GM21717 (cell line): ENCODE measurements around the gene CDKN2AIPNL.
"Not testable (repeated sequence)": the region's sequence is repeated elsewhere in the genome, so short reads cannot be mapped to it uniquely, and the experiment has no call there.

Experiments
- ATAC-seq: cut with Tn5 transposase; IDR thresholded peaks from one replicate; pipeline ENCODE4 v1.9.1; 2021; ENCODE audit warnings: mild to moderate bottlenecking, moderate library complexity; ENCODE audit not compliant: unreplicated experiment

CDKN2AIPNL gene

GRCh38 chr5:134403951-134404350, 7.7 kb downstream of the CDKN2AIPNL start:
- no peak for ATAC-seq

GRCh38 chr5:134398609-134399155, 13.0 kb downstream of the CDKN2AIPNL start:
- no peak for ATAC-seq

GRCh38 chr5:134397196-134397595, 14.5 kb downstream of the CDKN2AIPNL start:
- no peak for ATAC-seq

GRCh38 chr5:134396274-134396673, 15.4 kb downstream of the CDKN2AIPNL start:
- ATAC-seq = no peak

- ATAC-seq = no peak
These were observed 16.7 kb downstream of the CDKN2AIPNL start for GRCh38 chr5:134394932-134395331.

GRCh38 chr5:134392301-134392700, 19.4 kb downstream of the CDKN2AIPNL start:
- no peak for ATAC-seq

GRCh38 chr5:134387443-134387842, 24.2 kb downstream of the CDKN2AIPNL start:
- ATAC-seq = no peak

GRCh38 chr5:134383980-134384697, 27.5 kb downstream of the CDKN2AIPNL start:
- no peak for ATAC-seq

- not testable (repeated sequence) for ATAC-seq
These were observed 29.5 kb downstream of the CDKN2AIPNL start for GRCh38 chr5:134382204-134382603.

GRCh38 chr5:134380346-134380745, 31.3 kb downstream of the CDKN2AIPNL start:
- ATAC-seq = no peak

- no peak for ATAC-seq
These were observed 37.4 kb downstream of the CDKN2AIPNL start for GRCh38 chr5:134374232-134374631.

GRCh38 chr5:134373633-134374032, 38.0 kb downstream of the CDKN2AIPNL start:
- ATAC-seq = not testable (repeated sequence)

- ATAC-seq = no peak
These were observed 39.8 kb downstream of the CDKN2AIPNL start for GRCh38 chr5:134371834-134372340.

- ATAC-seq = peak; percentile 71
These were observed 40.5 kb downstream of the CDKN2AIPNL start, which contains the start of gene UBE2B for GRCh38 chr5:134370871-134371833. TSS of gene UBE2B (plus strand) at chr5:134371569. CDS start at chr5:134371596, 27 bp downstream.

GRCh38 chr5:134370311-134370870, 41.3 kb downstream of the CDKN2AIPNL start:
- no peak for ATAC-seq

- no peak for ATAC-seq
These were observed 46.1 kb downstream of the CDKN2AIPNL start for GRCh38 chr5:134365604-134366003.

GRCh38 chr5:134355681-134356080, 56.0 kb downstream of the CDKN2AIPNL start:
- ATAC-seq = no peak
